Eye (tissue), 1 donor: ENCODE data around the gene PNKP.
"Not testable (repeated sequence)": the region's sequence is repeated elsewhere in the genome, so short reads cannot be mapped to it uniquely, and the experiment has no call there.

Experiments
- DNase-seq: peaks from one replicate; pipeline ENCODE4 v3.0.0-alpha.2; 2015

PNKP gene

GRCh38 chr19:49840736-49841249 lies 26.6 kb downstream of the PNKP start:
- no peak for DNase-seq

- DNase-seq: no peak
These were observed 27.1 kb downstream of the PNKP start for GRCh38 chr19:49840321-49840720.

GRCh38 chr19:49839713-49840112 lies 27.7 kb downstream of the PNKP start:
- no peak for DNase-seq

- DNase-seq: no peak
These were observed 28.3 kb downstream of the PNKP start for GRCh38 chr19:49838885-49839588.

GRCh38 chr19:49837425-49837824 lies 30.0 kb downstream of the PNKP start:
- DNase-seq: no peak

GRCh38 chr19:49837009-49837310 lies 30.4 kb downstream of the PNKP start:
- DNase-seq: no peak

- DNase-seq: no peak
These were observed 31.0 kb downstream of the PNKP start for GRCh38 chr19:49836176-49837008.

GRCh38 chr19:49835562-49835961 lies 31.8 kb downstream of the PNKP start:
- DNase-seq: no peak

GRCh38 chr19:49833599-49833998 lies 33.8 kb downstream of the PNKP start:
- no peak for DNase-seq

- DNase-seq: no peak
These were observed 34.8 kb downstream of the PNKP start for GRCh38 chr19:49832556-49832955.

- no peak for DNase-seq
These were observed 35.8 kb downstream of the PNKP start for GRCh38 chr19:49831592-49831991.

GRCh38 chr19:49830766-49831165 lies 36.6 kb downstream of the PNKP start:
- no peak for DNase-seq

- no peak for DNase-seq
These were observed 37.7 kb downstream of the PNKP start for GRCh38 chr19:49829721-49830120.

- DNase-seq: no peak
These were observed 38.2 kb downstream of the PNKP start for GRCh38 chr19:49829200-49829599.

GRCh38 chr19:49827034-49827433 lies 40.3 kb downstream of the PNKP start:
- no peak for DNase-seq

- no peak for DNase-seq
These were observed 42.7 kb downstream of the PNKP start for GRCh38 chr19:49824662-49825061.

- DNase-seq: no peak
These were observed 43.9 kb downstream of the PNKP start for GRCh38 chr19:49823472-49823871.

GRCh38 chr19:49820125-49820524 lies 47.3 kb downstream of the PNKP start:
- no peak for DNase-seq

- not testable (repeated sequence) for DNase-seq
These were observed 47.8 kb downstream of the PNKP start for GRCh38 chr19:49819452-49820115.

GRCh38 chr19:49818649-49819370 lies 48.6 kb downstream of the PNKP start:
- DNase-seq: no peak

GRCh38 chr19:49817964-49818648 lies 49.3 kb downstream of the PNKP start, which contains the start of gene MED25:
Gene MED25, plus strand, starts transcription at chr19:49818289. Its CDS starts 53 bp downstream, at chr19:49818342.
- peak; percentile 98 for DNase-seq

GRCh38 chr19:49816590-49816989 lies 50.8 kb downstream of the PNKP start:
- no peak for DNase-seq
